ENCODE data around the gene FUT9.

GRCh38 chr6:96184798-96185197 lies 169.0 kb downstream of the FUT9 start:
- no peak for TF ChIP-seq EZH2 (IDR thresholded peaks at IDR 0.05)
- TF ChIP-seq, protein P1, sequence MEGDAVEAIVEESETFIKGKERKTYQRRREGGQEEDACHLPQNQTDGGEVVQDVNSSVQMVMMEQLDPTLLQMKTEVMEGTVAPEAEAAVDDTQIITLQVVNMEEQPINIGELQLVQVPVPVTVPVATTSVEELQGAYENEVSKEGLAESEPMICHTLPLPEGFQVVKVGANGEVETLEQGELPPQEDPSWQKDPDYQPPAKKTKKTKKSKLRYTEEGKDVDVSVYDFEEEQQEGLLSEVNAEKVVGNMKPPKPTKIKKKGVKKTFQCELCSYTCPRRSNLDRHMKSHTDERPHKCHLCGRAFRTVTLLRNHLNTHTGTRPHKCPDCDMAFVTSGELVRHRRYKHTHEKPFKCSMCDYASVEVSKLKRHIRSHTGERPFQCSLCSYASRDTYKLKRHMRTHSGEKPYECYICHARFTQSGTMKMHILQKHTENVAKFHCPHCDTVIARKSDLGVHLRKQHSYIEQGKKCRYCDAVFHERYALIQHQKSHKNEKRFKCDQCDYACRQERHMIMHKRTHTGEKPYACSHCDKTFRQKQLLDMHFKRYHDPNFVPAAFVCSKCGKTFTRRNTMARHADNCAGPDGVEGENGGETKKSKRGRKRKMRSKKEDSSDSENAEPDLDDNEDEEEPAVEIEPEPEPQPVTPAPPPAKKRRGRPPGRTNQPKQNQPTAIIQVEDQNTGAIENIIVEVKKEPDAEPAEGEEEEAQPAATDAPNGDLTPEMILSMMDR (IDR thresholded peaks at IDR 0.05), result no peak

Measured in neural progenitor cell (in vitro differentiated cells).